GM18526 (cell line): ENCODE measurements around the gene RNASE1.

Source experiments
- POLR2A ChIP-seq: IDR thresholded peaks from 3 replicates; pipeline ENCODE4 v1.6.1; 2011; ENCODE audit not compliant: insufficient read length; ENCODE audit errors: extremely low read depth

RNASE1 gene

DNA sequence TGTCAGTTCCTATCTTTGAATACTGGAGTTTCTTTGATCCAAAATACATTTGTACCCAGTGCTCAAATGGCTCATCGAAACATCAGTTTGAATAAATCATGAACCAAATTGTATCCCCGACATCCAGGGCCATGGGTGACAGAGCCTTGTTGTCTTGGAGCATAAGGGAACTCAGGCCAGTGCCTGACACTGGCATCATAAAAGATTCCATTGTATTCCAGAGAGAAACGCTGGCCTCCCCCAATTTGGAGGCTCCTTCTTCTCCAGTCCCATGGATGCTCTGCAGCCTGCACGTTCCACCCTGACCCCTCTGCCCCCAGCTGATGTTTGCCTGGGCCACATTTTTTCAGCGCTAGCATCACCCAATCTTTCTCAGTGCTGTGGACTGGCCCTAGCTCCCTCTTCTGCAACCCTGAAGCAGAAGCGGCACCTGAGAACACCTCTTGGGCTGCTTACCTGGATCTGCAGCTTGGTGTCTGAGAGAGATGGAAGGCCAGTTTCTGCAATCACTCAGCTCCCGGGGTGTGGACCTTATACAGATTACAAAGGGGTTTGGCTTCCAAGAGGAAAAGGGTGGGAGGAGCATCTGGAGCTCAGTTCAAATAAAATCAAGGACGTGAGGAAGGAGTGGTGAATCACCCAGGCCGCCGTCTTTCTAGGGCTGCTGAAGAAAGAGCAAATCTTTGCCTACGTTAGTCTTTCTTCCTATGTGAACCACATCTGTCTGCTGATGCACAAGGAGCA is at the start of gene RNASE1:
Gene RNASE1 (minus strand): TSS at position 504 of the 744 bp plus-strand sequence. CDS start 776 bp downstream, outside the sequence.
- no peak for TF ChIP-seq POLR2A

- no peak for TF ChIP-seq POLR2A
Observed at GRCh38 chr14:20848955-20849570, 46.4 kb upstream of the RNASE1 start.

DNA sequence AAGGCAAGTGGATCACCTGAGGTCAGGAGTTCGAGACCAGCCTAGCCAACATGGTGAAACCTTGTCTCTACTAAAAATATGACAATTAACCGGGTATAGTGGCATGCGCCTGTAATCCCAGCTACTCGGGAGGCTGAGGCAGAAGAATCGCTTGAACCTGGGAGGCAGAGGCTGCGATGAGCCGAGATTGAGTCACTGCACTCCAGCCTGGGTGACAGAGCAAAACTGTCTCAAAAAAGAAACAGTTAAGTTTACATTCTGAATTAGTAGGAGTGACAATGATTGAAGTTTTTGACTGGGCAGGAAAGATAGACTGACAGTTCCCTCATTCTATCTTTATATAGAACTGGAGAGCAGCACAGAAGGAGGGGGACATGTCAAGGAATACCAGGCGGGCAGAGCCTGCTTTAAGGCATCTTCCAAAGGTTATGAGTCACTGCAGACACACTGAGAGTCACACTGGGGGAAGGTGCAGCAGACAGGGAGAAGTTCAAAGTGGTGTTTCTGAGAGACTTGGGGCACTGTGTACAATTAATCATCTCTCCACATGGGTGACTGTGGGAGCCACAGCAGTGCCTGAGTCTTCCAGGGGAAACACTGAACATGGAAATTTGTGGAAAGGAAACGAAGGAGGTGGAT is 45.8 kb upstream of the RNASE1 start:
- TF ChIP-seq POLR2A, result no peak

DNA sequence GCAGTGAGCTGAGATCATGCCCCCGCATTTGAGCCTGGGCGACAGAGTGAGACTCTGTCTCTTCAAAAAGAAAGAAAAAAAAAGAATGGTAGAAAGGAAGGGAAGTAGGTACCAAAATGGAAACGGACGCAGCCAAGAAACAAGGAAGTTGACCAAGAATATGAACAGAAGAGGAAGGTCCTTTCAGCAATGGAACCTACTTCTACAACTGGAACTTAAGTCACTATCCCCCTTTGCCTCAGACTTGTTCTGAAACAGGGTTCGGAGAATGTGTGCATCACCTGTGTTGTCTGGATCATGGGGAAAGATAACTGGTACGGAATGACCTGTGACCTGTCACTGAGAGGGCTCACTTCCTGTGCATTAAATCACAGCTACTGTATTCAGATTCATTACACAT is 43.9 kb upstream of the RNASE1 start:
- no peak for TF ChIP-seq POLR2A

DNA sequence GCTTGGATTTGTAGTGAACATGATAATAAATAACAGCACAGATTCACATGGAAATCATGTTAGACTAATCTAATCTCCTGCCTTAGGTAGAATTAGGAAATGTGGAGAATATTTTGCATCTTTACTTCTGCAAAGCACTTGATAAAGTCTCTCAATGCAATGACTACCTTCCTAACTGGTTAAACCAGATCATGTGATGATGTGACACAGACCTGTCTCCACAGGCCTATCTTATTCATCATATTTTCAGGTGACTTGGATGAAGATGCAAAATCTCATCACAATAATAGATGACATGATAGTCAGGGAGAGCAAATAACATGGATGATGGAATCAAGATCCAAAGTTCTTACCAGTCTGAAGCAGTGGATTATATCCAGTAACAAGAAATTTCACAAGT is 38.5 kb upstream of the RNASE1 start:
- no peak for TF ChIP-seq POLR2A

DNA sequence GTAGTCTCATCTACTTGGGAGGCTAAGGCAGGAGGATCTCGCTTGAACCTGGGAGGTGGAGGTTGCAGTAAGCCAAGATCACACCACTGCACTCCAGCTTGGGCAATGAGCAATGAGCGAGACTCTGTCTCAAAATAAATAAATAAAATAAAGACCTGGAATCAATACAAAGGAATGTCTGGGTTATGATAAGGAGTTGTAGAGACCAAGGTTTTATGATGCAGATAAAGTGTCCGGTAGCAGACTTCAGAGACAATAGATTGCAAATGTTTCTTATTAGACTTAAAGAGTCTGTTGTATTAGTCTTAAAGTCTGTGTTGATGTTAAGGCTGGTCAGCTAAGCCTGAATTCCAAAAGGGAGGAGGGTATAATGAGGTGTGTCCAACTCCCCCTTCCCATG is 35.2 kb upstream of the RNASE1 start:
- TF ChIP-seq POLR2A, result no peak

- TF ChIP-seq POLR2A, result no peak
Observed at GRCh38 chr14:20836668-20837338, 34.2 kb upstream of the RNASE1 start.

- no peak for TF ChIP-seq POLR2A
Observed at GRCh38 chr14:20834899-20835298, 32.3 kb upstream of the RNASE1 start.

DNA sequence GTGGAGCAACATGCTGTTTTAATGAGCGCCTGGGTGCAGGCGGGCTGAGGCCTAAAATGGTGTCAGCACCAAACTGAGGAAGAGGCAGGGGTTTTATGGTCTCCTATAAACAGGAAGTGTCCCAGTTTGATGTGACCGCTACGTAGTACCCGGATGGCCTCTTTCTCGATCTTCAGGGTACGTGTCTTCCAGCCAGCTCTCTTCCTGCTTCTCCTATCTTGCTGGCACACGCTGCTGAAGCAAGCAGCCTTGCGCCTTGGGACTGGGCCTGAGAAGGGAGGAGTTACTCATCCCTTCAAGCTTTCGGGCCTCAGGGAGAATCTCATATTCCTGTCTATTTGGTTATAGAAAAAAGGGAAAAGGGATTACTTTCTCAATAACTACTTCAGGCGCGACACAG is 28.2 kb upstream of the RNASE1 start:
- TF ChIP-seq POLR2A, result no peak

- TF ChIP-seq POLR2A, result no peak
Observed at GRCh38 chr14:20827326-20827725, 24.7 kb upstream of the RNASE1 start.

- TF ChIP-seq POLR2A, result no peak
Observed at GRCh38 chr14:20823859-20824258, 21.2 kb upstream of the RNASE1 start.

DNA sequence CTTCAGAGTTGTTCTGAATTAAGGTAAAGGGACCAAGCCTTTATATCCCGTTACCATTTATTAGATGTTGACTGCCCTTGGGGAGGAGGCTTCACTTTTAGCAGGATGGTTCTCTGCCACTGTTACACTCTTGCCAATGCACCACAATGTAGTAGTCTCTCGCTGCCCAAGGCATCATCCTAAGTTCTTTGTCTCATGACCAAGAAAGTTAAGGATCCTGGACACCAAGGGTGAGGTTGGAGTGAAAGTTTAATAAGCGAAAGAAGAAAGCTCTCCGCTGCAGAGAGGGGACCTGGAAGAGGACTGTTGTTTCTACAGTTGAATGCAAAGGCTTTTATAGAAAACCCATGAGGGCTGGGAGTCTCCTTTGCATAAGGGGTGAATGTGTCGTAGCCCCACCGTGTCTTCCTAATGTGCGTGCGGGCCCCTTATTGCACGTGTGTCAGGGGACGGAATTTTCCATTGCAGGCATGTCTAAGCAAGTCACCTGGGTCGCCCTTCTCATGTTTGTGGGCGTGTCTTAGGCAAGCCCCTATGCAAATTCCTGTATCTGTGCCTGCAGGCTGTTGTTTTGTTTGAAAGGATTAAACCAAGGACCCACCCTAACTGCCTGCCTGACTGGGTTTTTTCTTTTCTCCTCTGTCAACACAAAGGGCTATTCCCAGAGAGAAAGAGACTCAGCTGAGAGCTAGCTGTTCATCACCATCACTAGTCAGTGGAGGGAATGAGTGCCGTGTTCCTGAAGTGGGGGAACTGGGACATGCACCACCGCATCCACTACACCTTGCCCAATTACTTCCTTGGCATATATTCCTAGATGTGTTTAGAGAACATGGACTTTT is 17.6 kb upstream of the RNASE1 start:
- no peak for TF ChIP-seq POLR2A

DNA sequence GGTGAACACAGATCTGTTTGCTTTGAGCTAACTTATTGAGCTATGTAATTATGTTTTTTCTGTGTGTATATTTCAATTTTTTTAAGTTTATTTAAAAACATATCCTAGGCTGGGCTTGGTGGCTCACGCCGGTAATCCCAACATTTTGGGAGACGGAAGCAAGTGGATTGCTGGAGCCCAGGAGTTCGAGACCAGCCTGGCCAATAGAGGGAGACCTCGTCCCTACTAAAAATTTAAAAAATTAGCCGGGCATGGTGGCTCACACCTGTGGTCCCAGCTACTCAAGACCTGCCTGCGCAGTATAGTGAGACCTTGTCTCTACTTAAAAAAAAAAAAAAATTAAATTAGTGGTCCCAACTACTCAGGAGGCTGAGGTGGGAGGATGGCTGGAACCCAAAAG is 16.2 kb upstream of the RNASE1 start:
- no peak for TF ChIP-seq POLR2A

GRCh38 chr14:20811986-20812975 is 9.6 kb upstream of the RNASE1 start:
- no peak for TF ChIP-seq POLR2A
